GM12892 (cell line): ENCODE results near the gene FGGY.

Experiments
- DNase-seq: peaks from one replicate; pipeline ENCODE4 v3.0.0; 2011; ENCODE audit not compliant: insufficient read length
- FAIRE-seq: peaks from 2 replicates; lab custom pipeline; 2011; peaks lifted over from hg19 to GRCh38; lab: Jason Lieb, UNC
- POLR2A ChIP-seq: IDR thresholded peaks from 2 replicates; pipeline ENCODE4 v1.6.1; 2011; ENCODE audit warnings: low read depth, low read length, control low read depth
- POLR2AphosphoS5 ChIP-seq: IDR thresholded peaks from 2 replicates; pipeline ENCODE4 v1.6.1; 2011; ENCODE audit warnings: low read depth, low read length, control low read depth
- TAF1 ChIP-seq: IDR thresholded peaks from 2 replicates; pipeline ENCODE4 v1.6.1; 2011; ENCODE audit warnings: low read depth, mild to moderate bottlenecking, control low read depth, low read length, borderline replicate concordance

The FGGY gene

GRCh38 chr1:59318271-59318860 lies 21.5 kb downstream of the FGGY start:
- no peak for TF ChIP-seq TAF1
- TF ChIP-seq POLR2A = no peak
- TF ChIP-seq POLR2AphosphoS5 = no peak
- no peak for FAIRE-seq
- DNase-seq = no peak

GRCh38 chr1:59322394-59322793 lies 25.5 kb downstream of the FGGY start:
- DNase-seq = no peak
- no peak for TF ChIP-seq POLR2AphosphoS5
- TF ChIP-seq TAF1 = no peak
- TF ChIP-seq POLR2A = no peak
- no peak for FAIRE-seq

GRCh38 chr1:59322814-59323213 lies 25.9 kb downstream of the FGGY start:
- no peak for TF ChIP-seq TAF1
- no peak for TF ChIP-seq POLR2A
- no peak for TF ChIP-seq POLR2AphosphoS5
- no peak for DNase-seq
- no peak for FAIRE-seq

- TF ChIP-seq POLR2AphosphoS5 (no peak), POLR2A (no peak), TAF1 (no peak)
- FAIRE-seq (no peak), DNase-seq (no peak)
Measured at GRCh38 chr1:59323879-59324278, 27.0 kb downstream of the FGGY start.

GRCh38 chr1:59328353-59328752 lies 31.5 kb downstream of the FGGY start:
- no peak for DNase-seq
- TF ChIP-seq POLR2A (no peak), TAF1 (no peak), POLR2AphosphoS5 (no peak)
- no peak for FAIRE-seq

- TF ChIP-seq POLR2A (no peak), TAF1 (no peak), POLR2AphosphoS5 (no peak)
- FAIRE-seq (no peak), DNase-seq (no peak)
Measured at GRCh38 chr1:59329412-59330053, 32.6 kb downstream of the FGGY start.

GRCh38 chr1:59331686-59332620 lies 35.1 kb downstream of the FGGY start:
- TF ChIP-seq POLR2A = no peak
- no peak for TF ChIP-seq TAF1
- TF ChIP-seq POLR2AphosphoS5 = no peak
- no peak for FAIRE-seq
- no peak for DNase-seq

- FAIRE-seq (no peak), DNase-seq (no peak)
- TF ChIP-seq POLR2AphosphoS5 (no peak), POLR2A (no peak), TAF1 (no peak)
Measured at GRCh38 chr1:59332983-59333382, 36.1 kb downstream of the FGGY start.

GRCh38 chr1:59333626-59334277 lies 36.9 kb downstream of the FGGY start:
- FAIRE-seq = no peak
- DNase-seq = no peak
- no peak for TF ChIP-seq POLR2AphosphoS5

GRCh38 chr1:59340411-59341307 lies 43.8 kb downstream of the FGGY start:
- no peak for FAIRE-seq
- no peak for DNase-seq
- TF ChIP-seq POLR2AphosphoS5 (no peak), TAF1 (no peak), POLR2A (no peak)
